Natural killer cell treated with Interleukin-12 subunit alpha and Interleukin-12 subunit beta and Interleukin-15 and Interleukin-18, amount 100 ng/mL, for 72 hours (primary cell): ENCODE data around the gene DPP6. TPM values are rescaled to one million over a fixed set of nuclear protein-coding genes. Genes with fewer than 3 reads are reported as not detected.

Source experiments
- ATAC-seq, 2 donors: fragments of 150-1000 bp; cut with Tn5 transposase in 1 of 2; sonication (Bioruptor Pico), chemical (Tn5 transposase) in 1 of 2; 2 replicates each; pipeline ENCODE4 v1.10.0; 2021
- DNase-seq: peaks from one replicate; pipeline ENCODE4 v3.0.0; 2022; ENCODE audit warnings: low spot score
- H3K27ac Mint-ChIP-seq, 2 donors: 1 replicate in 1 of 2; 2 replicates in 1 of 2; pipeline ENCODE4 v1.8.0; 2022; ENCODE audit warnings: mixed read lengths in 2 of 2, mild to moderate bottlenecking in 1 of 2, moderate library complexity in 1 of 2
- H3K27me3 Mint-ChIP-seq, 2 donors: 1 replicate in 1 of 2; 2 replicates in 1 of 2; pipeline ENCODE4 v1.8.0; 2022; ENCODE audit warnings: mixed read lengths in 2 of 2
- H3K36me3 Mint-ChIP-seq: one replicate; pipeline ENCODE4 v1.8.0; 2022; ENCODE audit warnings: mixed read lengths
- H3K4me1 Mint-ChIP-seq, 2 donors: 1 replicate in 1 of 2; 2 replicates in 1 of 2; pipeline ENCODE4 v1.8.0; 2022; ENCODE audit warnings: low read depth in 2 of 2, mixed read lengths in 2 of 2, mild to moderate bottlenecking in 1 of 2
- H3K4me3 Mint-ChIP-seq: one replicate; pipeline ENCODE4 v1.8.0; 2022; ENCODE audit warnings: mixed read lengths
- H3K9me3 Mint-ChIP-seq: 2 replicates; pipeline ENCODE4 v1.8.0; 2022; ENCODE audit warnings: mixed read lengths
- total RNA-seq, 2 donors: library from RNA; stranded (reverse); gene quantifications; one replicate each; pipeline ENCODE4 v1.2.3, GENCODE V29; 2022

The DPP6 gene
- total RNA-seq, 2 donors from 2014 or later: not detected

DNA sequence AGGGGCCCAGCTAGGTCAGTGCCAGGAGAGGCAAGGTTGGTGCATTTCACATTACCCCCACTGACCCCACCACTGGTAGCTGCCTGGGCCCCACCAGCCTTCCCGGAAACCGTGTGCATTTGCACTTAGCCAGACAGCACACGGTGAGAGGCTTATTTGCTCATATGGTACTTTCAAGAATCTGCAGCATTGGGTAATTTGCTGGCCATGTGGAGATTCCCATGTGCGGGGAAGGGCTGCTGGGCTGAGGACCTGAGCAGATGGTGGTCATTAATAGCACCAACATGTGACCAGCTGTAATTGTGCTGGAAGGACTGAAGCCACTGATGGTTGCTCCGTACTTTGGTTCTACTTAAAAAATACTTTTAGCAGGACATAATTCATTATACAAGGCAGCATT lies 323.8 kb downstream of the DPP6 start:
- peaks cover 13% of the 10 kb centered on the region for H3K9me3 Mint-ChIP-seq
- no peaks in the 10 kb centered on the region for H3K27me3 Mint-ChIP-seq
- H3K4me1 Mint-ChIP-seq: no peaks in the 10 kb centered on the region
- no peak for ATAC-seq
- no peak overlapping the region for H3K4me3 Mint-ChIP-seq
- no peak overlapping the region for H3K27ac Mint-ChIP-seq
- DNase-seq: no peak
- no peaks in the 10 kb centered on the region for H3K36me3 Mint-ChIP-seq

DNA sequence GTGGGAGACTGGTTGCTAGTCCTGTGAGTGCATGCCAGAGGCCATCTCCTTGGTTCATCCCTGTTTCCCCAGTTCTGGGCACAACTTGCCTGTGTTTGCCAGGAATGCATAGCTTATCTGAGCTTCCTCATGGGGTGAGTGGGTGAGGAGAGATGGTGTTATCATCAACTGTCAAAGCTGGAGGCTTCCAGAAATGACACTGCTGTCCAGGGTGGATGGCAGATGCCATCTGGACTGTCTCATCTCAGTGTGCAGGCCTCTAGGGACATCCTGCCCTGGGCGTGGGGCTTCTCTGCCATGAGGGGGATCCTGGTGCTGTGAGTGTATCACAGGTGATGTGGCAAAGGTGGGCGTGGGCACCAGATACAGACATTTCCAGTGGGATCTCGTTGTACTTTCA lies 328.6 kb downstream of the DPP6 start:
- ATAC-seq (no peak), DNase-seq (no peak)
- Mint-ChIP-seq H3K27me3 (no peaks in the 10 kb centered on the region), H3K36me3 (no peaks in the 10 kb centered on the region), H3K4me1 (no peaks in the 10 kb centered on the region), H3K4me3 (no peak overlapping the region), H3K9me3 (peaks cover 7% of the 10 kb centered on the region), H3K27ac (no peak overlapping the region)

DNA sequence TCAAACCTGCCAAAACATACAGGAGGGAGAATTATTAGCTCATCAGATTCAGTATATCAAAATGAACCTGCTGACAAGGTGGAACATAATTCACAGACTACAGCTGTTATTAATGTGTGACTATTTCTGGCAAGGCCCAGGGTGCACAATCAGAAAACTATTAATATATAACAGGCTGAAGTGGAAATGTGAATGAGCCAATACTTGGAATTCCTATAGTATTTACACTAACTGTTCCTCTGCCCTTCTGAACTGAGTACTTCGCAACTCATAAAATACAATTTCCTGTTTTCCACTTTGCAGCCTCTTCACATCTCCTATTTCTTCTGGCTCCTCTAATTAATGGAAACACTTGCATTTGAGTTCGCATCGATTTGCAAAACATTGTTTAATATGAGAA lies 330.8 kb downstream of the DPP6 start:
- Mint-ChIP-seq H3K27me3 (no peaks in the 10 kb centered on the region), H3K4me1 (no peaks in the 10 kb centered on the region), H3K9me3 (peaks cover 16% of the 10 kb centered on the region), H3K36me3 (no peaks in the 10 kb centered on the region), H3K27ac (no peak overlapping the region), H3K4me3 (no peak overlapping the region)
- no peak for DNase-seq
- no peak for ATAC-seq

DNA sequence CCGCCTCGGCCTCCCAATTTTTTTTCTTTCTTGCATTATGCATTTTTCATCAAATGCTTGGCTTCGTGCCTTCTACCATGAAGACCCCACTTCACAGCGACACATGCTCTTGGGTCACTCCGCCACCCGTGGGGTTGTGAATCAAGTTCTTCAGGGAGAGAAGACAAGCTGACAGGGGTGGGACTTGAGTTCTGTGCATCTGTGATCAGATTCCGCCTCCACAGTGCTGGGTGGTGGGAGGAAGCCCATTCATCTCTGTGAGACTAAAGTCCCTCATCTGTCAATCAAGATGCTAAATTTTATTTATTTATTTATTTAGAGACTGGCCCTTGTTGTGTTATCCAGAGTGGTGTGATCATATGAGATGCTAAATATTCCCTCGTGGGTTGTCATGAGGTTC lies 333.0 kb downstream of the DPP6 start:
- Mint-ChIP-seq H3K27ac (no peak overlapping the region), H3K27me3 (no peaks in the 10 kb centered on the region), H3K36me3 (peaks cover 4% of the 10 kb centered on the region), H3K9me3 (peaks cover 22% of the 10 kb centered on the region), H3K4me3 (no peak overlapping the region), H3K4me1 (no peaks in the 10 kb centered on the region)
- ATAC-seq (no peak), DNase-seq (no peak)

DNA sequence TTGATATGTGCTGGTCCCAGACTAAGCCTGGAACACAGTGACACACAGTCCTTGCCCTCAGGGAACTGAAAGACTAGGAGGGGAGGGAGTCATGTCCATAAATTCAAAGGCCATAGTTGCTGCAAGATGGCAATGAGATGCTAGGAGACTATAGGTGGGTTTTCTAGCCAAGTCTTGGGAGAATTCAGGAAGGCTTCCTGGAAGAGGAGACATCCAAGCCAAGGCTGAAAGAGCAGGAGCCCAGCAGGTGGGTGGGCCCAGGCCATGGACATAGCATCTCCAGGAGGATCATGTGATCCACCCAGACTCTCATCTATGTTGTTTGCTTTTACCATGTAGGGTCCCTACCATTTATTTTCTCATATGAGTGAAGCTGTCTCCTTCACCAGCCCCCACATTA lies 335.1 kb downstream of the DPP6 start:
- no peak overlapping the region for H3K4me3 Mint-ChIP-seq

DNA sequence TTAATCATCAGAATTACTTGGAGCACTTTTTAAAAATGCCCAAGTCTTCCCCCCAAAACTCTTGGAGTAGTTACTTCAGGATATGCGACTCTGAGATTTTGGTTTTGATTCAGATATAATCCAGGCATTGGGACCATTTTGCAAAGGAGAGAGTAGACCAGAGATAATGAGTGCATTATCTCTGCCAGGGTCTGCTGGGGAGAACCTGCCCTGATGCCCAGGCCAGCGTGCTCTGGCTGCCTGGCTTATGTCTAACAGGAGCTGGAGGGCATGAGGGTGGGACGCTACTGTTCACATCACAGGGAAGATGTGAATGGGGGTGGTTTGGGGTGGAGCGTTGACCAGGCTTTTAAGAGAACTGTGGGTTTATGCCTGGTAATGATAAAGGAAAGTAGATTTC lies 336.2 kb downstream of the DPP6 start:
- DNase-seq (no peak), ATAC-seq (no peak)
- Mint-ChIP-seq H3K9me3 (peaks cover 29% of the 10 kb centered on the region), H3K27ac (no peak overlapping the region), H3K36me3 (peaks cover 5% of the 10 kb centered on the region), H3K4me3 (no peak overlapping the region), H3K4me1 (no peaks in the 10 kb centered on the region), H3K27me3 (no peaks in the 10 kb centered on the region)

More for the DNA sequence above, 335.1 kb downstream of the DPP6 start:
- no peaks in the 10 kb centered on the region for H3K27me3 Mint-ChIP-seq
- H3K4me1 Mint-ChIP-seq: no peaks in the 10 kb centered on the region
- peaks cover 29% of the 10 kb centered on the region for H3K9me3 Mint-ChIP-seq
- peaks cover 5% of the 10 kb centered on the region for H3K36me3 Mint-ChIP-seq
- ATAC-seq (no peak), DNase-seq (no peak)
- no peak overlapping the region for H3K27ac Mint-ChIP-seq

DNA sequence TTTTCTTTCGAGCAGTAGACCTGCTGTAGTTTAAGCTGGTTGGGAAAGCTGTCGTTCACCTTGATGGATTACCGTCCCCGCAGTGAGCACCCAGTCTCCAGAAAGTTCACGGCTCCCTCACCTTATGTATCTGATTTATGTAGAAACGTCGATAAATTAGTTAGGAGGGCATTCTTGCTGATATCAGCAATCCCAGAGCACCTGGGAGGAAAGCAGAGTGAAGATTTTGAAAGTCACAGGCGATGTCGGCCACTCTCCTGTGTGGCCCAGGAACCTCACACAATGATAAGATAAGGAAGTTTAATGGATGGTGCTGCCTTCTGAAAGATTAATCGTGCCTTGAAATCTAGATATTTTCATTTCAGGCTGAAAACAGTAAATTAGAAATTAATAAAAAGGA lies 336.8 kb downstream of the DPP6 start:
- Mint-ChIP-seq H3K27me3 (no peaks in the 10 kb centered on the region), H3K36me3 (peaks cover 5% of the 10 kb centered on the region), H3K4me1 (no peaks in the 10 kb centered on the region), H3K4me3 (no peak overlapping the region), H3K9me3 (peaks cover 32% of the 10 kb centered on the region), H3K27ac (no peak overlapping the region)
- no peak for DNase-seq
- no peak for ATAC-seq

DNA sequence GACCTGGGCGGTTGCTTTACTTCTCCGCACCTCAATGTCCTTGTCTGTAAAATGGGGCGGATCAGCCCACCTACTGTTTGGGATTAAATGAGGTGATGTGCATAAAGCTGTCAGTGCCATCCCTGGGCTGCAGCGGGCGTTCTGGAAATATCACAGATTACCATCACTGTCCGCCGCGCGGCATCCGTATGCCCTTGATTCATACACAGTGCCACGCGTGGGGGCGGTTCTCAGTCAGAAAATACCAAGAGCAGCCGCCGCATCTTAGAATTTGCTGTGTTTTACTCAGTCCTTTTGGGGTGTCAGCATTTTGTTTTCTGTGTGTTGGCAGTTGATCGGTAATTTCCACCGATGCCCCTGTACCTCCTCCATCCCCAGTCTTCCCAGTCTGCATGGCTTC lies 338.8 kb downstream of the DPP6 start:
- DNase-seq (no peak), ATAC-seq (no peak)
- Mint-ChIP-seq H3K4me3 (no peak overlapping the region), H3K36me3 (peaks cover 5% of the 10 kb centered on the region), H3K27me3 (no peaks in the 10 kb centered on the region), H3K4me1 (no peaks in the 10 kb centered on the region), H3K27ac (no peak overlapping the region), H3K9me3 (peaks cover 33% of the 10 kb centered on the region)

DNA sequence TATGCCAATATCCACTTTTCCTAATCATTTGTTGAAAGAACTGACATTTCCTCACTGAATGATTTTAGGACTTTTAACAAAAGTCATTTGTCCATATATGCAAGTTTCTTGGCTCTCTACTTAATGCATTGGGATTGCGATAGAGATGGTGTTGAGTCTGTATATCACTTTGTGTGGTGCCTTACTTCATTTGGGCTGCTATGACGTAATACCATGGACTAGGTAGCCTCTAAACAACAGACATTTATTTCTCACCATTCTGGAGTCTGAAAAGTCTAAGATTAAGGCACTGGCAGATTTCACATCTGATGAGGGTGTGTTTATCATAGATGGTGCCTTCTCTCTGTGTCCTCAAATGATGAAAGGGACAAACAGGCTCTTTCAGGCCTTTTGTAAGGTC lies 342.6 kb downstream of the DPP6 start:
- peaks cover 18% of the 10 kb centered on the region for H3K9me3 Mint-ChIP-seq
- H3K27me3 Mint-ChIP-seq: no peaks in the 10 kb centered on the region
- H3K36me3 Mint-ChIP-seq: peaks cover 5% of the 10 kb centered on the region
- no peak for DNase-seq
- H3K4me1 Mint-ChIP-seq: no peaks in the 10 kb centered on the region
- H3K27ac Mint-ChIP-seq: no peak overlapping the region
- no peak overlapping the region for H3K4me3 Mint-ChIP-seq
- no peak for ATAC-seq

DNA sequence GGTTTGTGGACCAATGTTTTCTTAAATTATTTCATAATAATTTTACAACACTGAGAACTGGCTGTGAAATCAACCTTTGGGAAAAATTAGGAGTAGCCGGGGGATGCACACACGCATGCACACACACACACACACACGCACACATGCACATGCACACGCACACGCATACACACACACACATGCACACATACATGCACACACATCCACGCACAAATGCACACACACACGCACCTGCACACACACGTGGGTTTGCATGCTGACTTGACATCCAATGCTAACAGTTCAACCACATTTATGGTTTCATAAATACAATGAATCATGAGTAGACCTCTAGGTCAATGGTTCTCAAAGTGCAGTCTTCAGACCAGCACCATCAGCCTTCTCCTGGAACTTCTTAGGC lies 354.1 kb downstream of the DPP6 start:
- Mint-ChIP-seq H3K9me3 (peaks cover 7% of the 10 kb centered on the region), H3K36me3 (no peaks in the 10 kb centered on the region), H3K27ac (no peak overlapping the region), H3K27me3 (no peaks in the 10 kb centered on the region), H3K4me3 (no peak overlapping the region), H3K4me1 (no peaks in the 10 kb centered on the region)
- ATAC-seq (no peak), DNase-seq (no peak)

DNA sequence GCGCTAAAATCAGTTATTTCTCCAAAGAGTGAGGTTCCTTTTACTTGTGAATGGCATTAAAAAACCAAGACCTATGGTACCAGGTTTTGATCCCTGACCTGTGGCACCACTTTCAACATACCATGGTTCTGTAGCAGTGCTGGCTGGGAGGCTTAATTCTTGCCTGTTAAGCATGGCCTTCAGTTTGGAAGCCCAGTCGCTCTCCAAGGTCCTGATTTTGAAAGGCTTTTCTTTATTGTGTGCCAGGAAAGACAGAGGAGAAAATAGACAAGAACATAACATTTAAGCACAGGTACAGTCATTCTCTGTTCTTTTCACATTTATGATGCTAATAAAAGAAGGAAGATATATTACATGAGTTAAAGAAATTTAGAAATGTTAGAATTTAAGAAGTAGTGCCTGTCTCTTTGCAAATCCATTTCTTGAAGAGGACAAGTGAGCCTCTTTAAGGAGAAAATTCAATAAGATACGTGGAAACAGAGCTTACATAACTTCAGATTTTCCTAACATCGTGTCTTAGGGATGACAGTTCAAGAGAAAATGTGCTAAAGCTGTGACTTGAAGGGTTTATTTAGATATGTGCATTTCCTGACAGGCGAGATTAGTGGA lies 357.6 kb downstream of the DPP6 start:
- H3K4me3 Mint-ChIP-seq: no peak overlapping the region
- no peaks in the 10 kb centered on the region for H3K27me3 Mint-ChIP-seq
- ATAC-seq (no peak), DNase-seq (no peak)
- peaks cover 2% of the 10 kb centered on the region for H3K9me3 Mint-ChIP-seq
- no peak overlapping the region for H3K27ac Mint-ChIP-seq
- H3K36me3 Mint-ChIP-seq: no peaks in the 10 kb centered on the region
- no peaks in the 10 kb centered on the region for H3K4me1 Mint-ChIP-seq

DNA sequence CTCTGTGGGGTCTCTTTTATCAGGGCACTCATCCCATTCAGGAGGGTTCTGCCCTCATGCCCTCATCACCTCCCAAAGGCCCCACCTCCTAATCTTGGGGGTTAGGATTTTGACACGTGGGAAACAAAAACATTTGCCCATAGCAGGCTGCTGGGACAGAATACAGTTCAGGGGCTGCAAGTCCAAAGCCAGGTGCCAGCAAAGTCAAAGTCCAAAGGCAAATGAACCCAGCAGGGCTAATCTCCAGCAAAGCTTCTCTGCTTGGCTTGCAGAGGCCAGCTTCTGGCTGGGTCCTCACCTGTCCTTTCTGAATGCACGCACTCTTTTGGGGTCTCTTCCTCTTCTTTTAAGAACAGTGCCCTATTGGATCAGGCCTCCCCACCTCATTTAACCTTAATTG lies 359.9 kb downstream of the DPP6 start:
- ATAC-seq (no peak), DNase-seq (no peak)
- Mint-ChIP-seq H3K27me3 (no peaks in the 10 kb centered on the region), H3K27ac (no peak overlapping the region), H3K9me3 (peaks cover 6% of the 10 kb centered on the region), H3K4me3 (no peak overlapping the region), H3K4me1 (no peaks in the 10 kb centered on the region), H3K36me3 (no peaks in the 10 kb centered on the region)

DNA sequence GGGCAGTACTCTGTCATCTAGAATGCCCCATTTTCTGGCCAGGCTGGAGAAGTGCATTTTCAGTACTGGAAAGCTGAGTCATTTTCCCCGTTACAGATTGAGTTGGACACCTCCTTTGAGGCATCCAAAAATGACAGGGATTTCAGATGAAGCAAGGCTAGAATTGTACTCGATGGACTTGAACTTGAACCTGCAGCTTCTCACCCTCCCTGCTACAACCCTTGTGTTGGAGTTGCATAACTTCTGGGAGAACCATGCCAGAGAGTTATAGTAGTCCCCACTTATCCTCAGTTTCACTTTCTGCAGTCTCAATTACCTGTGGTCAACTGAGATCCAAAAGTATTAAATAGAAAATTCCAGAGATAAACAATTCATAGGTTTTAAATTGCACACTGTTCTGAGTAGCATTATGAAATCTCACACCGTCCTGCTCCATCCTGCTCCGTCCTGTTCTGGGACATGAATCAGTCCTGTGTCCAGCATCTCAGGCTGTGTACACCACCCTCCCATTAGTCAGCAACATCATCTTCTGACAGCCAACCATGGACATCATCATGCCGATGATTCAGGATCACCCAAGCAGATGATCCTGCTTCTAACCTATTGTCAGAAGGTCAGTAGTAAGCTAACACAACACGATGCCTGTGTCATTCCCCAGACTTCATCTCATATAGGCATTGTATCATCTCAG lies 363.7 kb downstream of the DPP6 start:
- Mint-ChIP-seq H3K4me3 (no peak overlapping the region), H3K27ac (no peak overlapping the region), H3K27me3 (no peaks in the 10 kb centered on the region), H3K9me3 (peaks cover 13% of the 10 kb centered on the region), H3K36me3 (peaks cover 6% of the 10 kb centered on the region), H3K4me1 (no peaks in the 10 kb centered on the region)
- no peak for DNase-seq
- no peak for ATAC-seq

DNA sequence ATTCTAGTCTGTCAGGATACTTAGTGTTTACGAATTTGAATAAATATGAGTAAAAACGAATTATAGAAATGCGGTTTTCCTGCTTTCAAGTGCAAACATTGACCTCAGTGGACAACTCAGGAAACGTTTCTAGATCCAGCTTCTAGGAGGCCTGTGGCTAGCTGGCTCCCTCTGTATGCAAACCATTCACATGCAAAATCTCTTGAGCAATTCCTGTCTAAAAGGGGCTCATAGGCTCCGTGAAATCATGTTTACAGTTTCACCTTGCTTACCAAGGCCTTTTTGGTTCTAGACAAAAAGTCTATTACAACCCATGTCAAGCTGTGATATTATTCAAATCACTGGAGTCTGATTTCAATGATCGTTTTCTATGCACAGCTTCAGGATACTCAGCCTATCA lies 364.5 kb downstream of the DPP6 start:
- no peak overlapping the region for H3K27ac Mint-ChIP-seq
- H3K9me3 Mint-ChIP-seq: peaks cover 16% of the 10 kb centered on the region
- peaks cover 6% of the 10 kb centered on the region for H3K36me3 Mint-ChIP-seq
- H3K4me1 Mint-ChIP-seq: no peaks in the 10 kb centered on the region
- no peaks in the 10 kb centered on the region for H3K27me3 Mint-ChIP-seq
- H3K4me3 Mint-ChIP-seq: no peak overlapping the region
- DNase-seq (no peak), ATAC-seq (no peak)

DNA sequence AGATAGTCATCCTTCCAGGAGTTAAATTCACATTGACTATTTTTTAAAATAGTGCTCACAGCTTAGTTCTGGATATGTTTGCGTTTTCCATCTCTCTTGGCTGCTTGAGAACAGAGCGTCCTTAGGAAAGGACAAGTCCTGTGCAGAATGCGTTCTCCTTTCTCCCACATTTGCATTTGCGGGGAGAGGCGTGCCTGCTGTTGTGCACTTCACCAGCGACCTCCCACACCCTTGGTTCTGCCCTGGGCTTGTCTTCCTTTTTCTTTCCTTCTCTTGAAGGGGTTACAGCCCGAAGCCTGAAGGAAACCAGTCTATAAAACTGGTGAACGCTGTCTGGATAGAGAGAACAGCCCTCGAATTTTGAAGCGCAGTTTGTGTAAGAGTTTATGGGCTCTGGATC lies 367.1 kb downstream of the DPP6 start:
- no peak overlapping the region for H3K4me3 Mint-ChIP-seq
- peaks cover 23% of the 10 kb centered on the region for H3K9me3 Mint-ChIP-seq
- no peaks in the 10 kb centered on the region for H3K4me1 Mint-ChIP-seq
- H3K36me3 Mint-ChIP-seq: peaks cover 6% of the 10 kb centered on the region
- no peak for ATAC-seq
- no peaks in the 10 kb centered on the region for H3K27me3 Mint-ChIP-seq
- no peak overlapping the region for H3K27ac Mint-ChIP-seq
- no peak for DNase-seq
